ENCODE measurements around the gene USP17L12. TPM values are rescaled to one million over a fixed set of nuclear protein-coding genes. Genes with fewer than 3 reads are reported as not detected.
"Not testable (repeated sequence)": the region's sequence is repeated elsewhere in the genome, so short reads cannot be mapped to it uniquely, and the experiment has no call there.

Gene USP17L12, protein sequence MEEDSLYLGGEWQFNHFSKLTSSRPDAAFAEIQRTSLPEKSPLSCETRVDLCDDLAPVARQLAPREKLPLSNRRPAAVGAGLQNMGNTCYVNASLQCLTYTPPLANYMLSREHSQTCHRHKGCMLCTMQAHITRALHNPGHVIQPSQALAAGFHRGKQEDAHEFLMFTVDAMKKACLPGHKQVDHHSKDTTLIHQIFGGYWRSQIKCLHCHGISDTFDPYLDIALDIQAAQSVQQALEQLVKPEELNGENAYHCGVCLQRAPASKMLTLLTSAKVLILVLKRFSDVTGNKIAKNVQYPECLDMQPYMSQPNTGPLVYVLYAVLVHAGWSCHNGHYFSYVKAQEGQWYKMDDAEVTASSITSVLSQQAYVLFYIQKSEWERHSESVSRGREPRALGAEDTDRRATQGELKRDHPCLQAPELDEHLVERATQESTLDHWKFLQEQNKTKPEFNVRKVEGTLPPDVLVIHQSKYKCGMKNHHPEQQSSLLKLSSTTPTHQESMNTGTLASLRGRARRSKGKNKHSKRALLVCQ
- not detected for polyA plus RNA-seq

- not testable (repeated sequence) for H3K9me3 Mint-ChIP-seq; H3K4me1 Mint-ChIP-seq; H3K4me3 Mint-ChIP-seq; H3K27ac Mint-ChIP-seq; DNase-seq; H3K36me3 Mint-ChIP-seq; H3K27me3 Mint-ChIP-seq (ENCODE audit: low read depth in 3 of 3)
Measured at GRCh38 chr4:9219852-9220251, at the start of gene USP17L12. USP17L12 (plus strand) TSS chr4:9220152; CDS start chr4:9220152, 0 bp downstream.

GRCh38 chr4:9210357-9210756 lies 9.6 kb upstream of the USP17L12 start, which contains the start of gene USP17L10:
USP17L10 (plus strand) TSS chr4:9210657; CDS start chr4:9210657, 0 bp downstream.
- H3K4me3 Mint-ChIP-seq; H3K36me3 Mint-ChIP-seq; DNase-seq; H3K27ac Mint-ChIP-seq; H3K4me1 Mint-ChIP-seq; H3K27me3 Mint-ChIP-seq (ENCODE audit: low read depth in 3 of 3); H3K9me3 Mint-ChIP-seq: not testable (repeated sequence)

DNA sequence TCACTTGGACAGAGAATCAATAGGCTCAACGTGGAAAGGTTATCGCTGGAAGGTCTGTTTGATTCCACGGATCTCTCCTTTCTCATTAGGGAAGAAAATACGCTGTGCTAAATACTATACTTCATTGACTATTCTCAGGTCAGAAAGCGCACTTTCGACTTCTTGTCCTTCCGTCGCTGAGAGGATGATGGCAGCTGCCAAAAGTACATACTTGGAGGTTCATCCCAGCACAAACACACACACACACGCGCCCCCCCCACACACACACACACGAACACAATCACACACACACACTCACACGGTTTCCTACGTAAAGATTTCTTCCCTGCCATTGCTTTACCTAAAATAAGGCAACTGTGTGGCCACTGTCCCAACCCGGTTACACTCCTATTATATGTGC lies 5.3 kb upstream of the USP17L12 start:
- not testable (repeated sequence) for H3K4me3 Mint-ChIP-seq; H3K4me1 Mint-ChIP-seq; H3K36me3 Mint-ChIP-seq; H3K9me3 Mint-ChIP-seq; H3K27me3 Mint-ChIP-seq (ENCODE audit: low read depth in 3 of 3); H3K27ac Mint-ChIP-seq; DNase-seq

- H3K9me3 Mint-ChIP-seq; H3K4me1 Mint-ChIP-seq; H3K27me3 Mint-ChIP-seq (ENCODE audit: low read depth in 3 of 3); H3K36me3 Mint-ChIP-seq; DNase-seq; H3K4me3 Mint-ChIP-seq; H3K27ac Mint-ChIP-seq: not testable (repeated sequence)
Measured at GRCh38 chr4:9215105-9215504, 4.8 kb upstream of the USP17L12 start, which contains the start of gene USP17L11. USP17L11 (plus strand) TSS chr4:9215405; CDS start chr4:9215405, 0 bp downstream.

- not testable (repeated sequence) for H3K27ac Mint-ChIP-seq; H3K36me3 Mint-ChIP-seq; H3K27me3 Mint-ChIP-seq (ENCODE audit: low read depth in 3 of 3); H3K9me3 Mint-ChIP-seq; H3K4me3 Mint-ChIP-seq; DNase-seq; H3K4me1 Mint-ChIP-seq
Measured at GRCh38 chr4:9224596-9224995, 4.6 kb downstream of the USP17L12 start, which contains the start of gene USP17L13. USP17L13 (plus strand) TSS chr4:9224896; CDS start chr4:9224896, 0 bp downstream.

DNA sequence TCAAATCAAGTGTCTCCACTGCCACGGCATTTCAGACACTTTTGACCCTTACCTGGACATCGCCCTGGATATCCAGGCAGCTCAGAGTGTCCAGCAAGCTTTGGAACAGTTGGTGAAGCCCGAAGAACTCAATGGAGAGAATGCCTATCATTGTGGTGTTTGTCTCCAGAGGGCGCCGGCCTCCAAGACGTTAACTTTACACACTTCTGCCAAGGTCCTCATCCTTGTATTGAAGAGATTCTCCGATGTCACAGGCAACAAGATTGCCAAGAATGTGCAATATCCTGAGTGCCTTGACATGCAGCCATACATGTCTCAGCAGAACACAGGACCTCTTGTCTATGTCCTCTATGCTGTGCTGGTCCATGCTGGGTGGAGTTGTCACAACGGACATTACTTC lies 10.3 kb downstream of the USP17L12 start:
- H3K27ac Mint-ChIP-seq; H3K36me3 Mint-ChIP-seq; H3K4me3 Mint-ChIP-seq; H3K9me3 Mint-ChIP-seq; H3K27me3 Mint-ChIP-seq (ENCODE audit: low read depth in 3 of 3); H3K4me1 Mint-ChIP-seq; DNase-seq: not testable (repeated sequence)

- H3K36me3 Mint-ChIP-seq; H3K9me3 Mint-ChIP-seq; H3K4me1 Mint-ChIP-seq; H3K27me3 Mint-ChIP-seq (ENCODE audit: low read depth in 3 of 3); H3K4me3 Mint-ChIP-seq; H3K27ac Mint-ChIP-seq; DNase-seq: not testable (repeated sequence)
Measured at GRCh38 chr4:9234085-9234484, 14.1 kb downstream of the USP17L12 start, which contains the start of gene USP17L15. USP17L15 (plus strand) TSS chr4:9234385; CDS start chr4:9234385, 0 bp downstream.

GRCh38 chr4:9238461-9238860 lies 18.5 kb downstream of the USP17L12 start:
- not testable (repeated sequence) for DNase-seq; H3K27ac Mint-ChIP-seq; H3K36me3 Mint-ChIP-seq; H3K9me3 Mint-ChIP-seq; H3K27me3 Mint-ChIP-seq (ENCODE audit: low read depth in 3 of 3); H3K4me1 Mint-ChIP-seq; H3K4me3 Mint-ChIP-seq

DNA sequence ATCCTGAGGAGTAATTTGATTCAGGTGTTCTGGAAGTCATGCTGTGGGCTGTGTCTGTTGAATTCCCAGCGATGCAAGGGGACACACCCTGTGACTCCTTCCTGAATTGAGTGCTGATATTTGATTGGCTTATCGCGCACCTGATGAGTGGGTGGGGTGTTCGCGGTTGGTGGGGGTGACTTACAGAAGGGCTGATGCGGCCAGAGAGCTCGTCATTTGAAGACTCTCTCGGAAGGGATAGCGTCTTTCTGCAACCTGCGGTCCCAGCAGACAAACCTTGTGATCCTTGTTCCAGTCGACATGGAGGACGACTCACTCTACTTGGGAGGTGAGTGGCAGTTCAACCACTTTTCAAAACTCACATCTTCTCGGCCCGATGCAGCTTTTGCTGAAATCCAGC lies 23.6 kb downstream of the USP17L12 start, which contains the start of gene USP17L17:
USP17L17 (plus strand) TSS at position 301 of the 400 bp plus-strand sequence; CDS start at position 301, 0 bp downstream.
- H3K36me3 Mint-ChIP-seq; H3K27ac Mint-ChIP-seq; H3K9me3 Mint-ChIP-seq; DNase-seq; H3K4me3 Mint-ChIP-seq; H3K27me3 Mint-ChIP-seq (ENCODE audit: low read depth in 3 of 3); H3K4me1 Mint-ChIP-seq: not testable (repeated sequence)

DNA sequence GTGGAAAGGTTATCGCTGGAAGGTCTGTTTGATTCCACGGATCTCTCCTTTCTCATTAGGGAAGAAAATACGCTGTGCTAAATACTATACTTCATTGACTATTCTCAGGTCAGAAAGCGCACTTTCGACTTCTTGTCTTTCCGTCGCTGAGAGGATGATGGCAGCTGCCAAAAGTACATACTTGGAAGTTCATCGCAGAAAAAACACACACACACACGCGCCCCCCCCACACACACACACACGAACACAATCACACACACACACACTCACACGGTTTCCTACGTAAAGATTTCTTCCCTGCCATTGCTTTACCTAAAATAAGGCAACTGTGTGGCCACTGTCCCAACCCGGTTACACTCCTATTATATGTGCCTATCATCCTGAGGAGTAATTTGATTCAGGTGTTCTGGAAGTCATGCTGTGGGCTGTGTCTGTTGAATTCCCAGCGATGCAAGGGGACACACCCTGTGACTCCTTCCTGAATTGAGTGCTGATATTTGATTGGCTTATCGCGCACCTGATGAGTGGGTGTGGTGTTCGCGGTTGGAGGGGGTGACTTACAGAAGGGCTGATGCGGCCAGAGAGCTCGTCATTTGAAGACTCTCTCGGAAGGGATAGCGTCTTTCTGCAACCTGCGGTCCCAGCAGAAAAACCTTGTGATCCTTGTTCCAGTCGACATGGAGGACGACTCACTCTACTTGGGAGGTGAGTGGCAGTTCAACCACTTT lies 28.2 kb downstream of the USP17L12 start, which contains the start of gene USP17L18:
USP17L18 (plus strand) TSS at position 678 of the 728 bp plus-strand sequence; CDS start at position 678, 0 bp downstream.
- not testable (repeated sequence) for H3K9me3 Mint-ChIP-seq; H3K27me3 Mint-ChIP-seq (ENCODE audit: low read depth in 3 of 3); H3K4me3 Mint-ChIP-seq; H3K36me3 Mint-ChIP-seq; H3K4me1 Mint-ChIP-seq; DNase-seq; H3K27ac Mint-ChIP-seq

DNA sequence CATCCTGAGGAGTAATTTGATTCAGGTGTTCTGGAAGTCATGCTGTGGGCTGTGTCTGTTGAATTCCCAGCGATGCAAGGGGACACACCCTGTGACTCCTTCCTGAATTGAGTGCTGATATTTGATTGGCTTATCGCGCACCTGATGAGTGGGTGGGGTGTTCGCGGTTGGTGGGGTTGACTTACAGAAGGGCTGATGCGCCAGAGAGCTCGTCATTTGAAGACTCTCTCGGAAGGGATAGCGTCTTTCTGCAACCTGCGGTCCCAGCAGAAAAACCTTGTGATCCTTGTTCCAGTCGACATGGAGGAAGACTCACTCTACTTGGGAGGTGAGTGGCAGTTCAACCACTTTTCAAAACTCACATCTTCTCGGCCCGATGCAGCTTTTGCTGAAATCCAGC lies 33.1 kb downstream of the USP17L12 start, which contains the start of gene USP17L19:
USP17L19 (plus strand) TSS at position 301 of the 400 bp plus-strand sequence; CDS start at position 301, 0 bp downstream.
- DNase-seq; H3K4me1 Mint-ChIP-seq; H3K27ac Mint-ChIP-seq; H3K4me3 Mint-ChIP-seq; H3K9me3 Mint-ChIP-seq; H3K27me3 Mint-ChIP-seq (ENCODE audit: low read depth in 3 of 3); H3K36me3 Mint-ChIP-seq: not testable (repeated sequence)

- not testable (repeated sequence) for H3K27me3 Mint-ChIP-seq (ENCODE audit: low read depth in 3 of 3); H3K4me1 Mint-ChIP-seq; DNase-seq; H3K27ac Mint-ChIP-seq; H3K9me3 Mint-ChIP-seq; H3K4me3 Mint-ChIP-seq; H3K36me3 Mint-ChIP-seq
Measured at GRCh38 chr4:9257824-9258223, 37.9 kb downstream of the USP17L12 start, which contains the start of gene USP17L20. USP17L20 (plus strand) TSS chr4:9258124; CDS start chr4:9258124, 0 bp downstream.

GRCh38 chr4:9262572-9262971 lies 42.6 kb downstream of the USP17L12 start, which contains the start of gene USP17L21:
USP17L21 (plus strand) TSS chr4:9262872; CDS start chr4:9262872, 0 bp downstream.
- H3K27ac Mint-ChIP-seq; H3K36me3 Mint-ChIP-seq; H3K27me3 Mint-ChIP-seq (ENCODE audit: low read depth in 3 of 3); DNase-seq; H3K4me1 Mint-ChIP-seq; H3K4me3 Mint-ChIP-seq; H3K9me3 Mint-ChIP-seq: not testable (repeated sequence)

GRCh38 chr4:9267319-9267718 lies 47.4 kb downstream of the USP17L12 start, which contains the start of gene USP17L22:
USP17L22 (plus strand) TSS chr4:9267619; CDS start chr4:9267619, 0 bp downstream.
- H3K27me3 Mint-ChIP-seq (ENCODE audit: low read depth in 3 of 3); H3K9me3 Mint-ChIP-seq; H3K36me3 Mint-ChIP-seq; H3K4me3 Mint-ChIP-seq; H3K4me1 Mint-ChIP-seq; DNase-seq; H3K27ac Mint-ChIP-seq: not testable (repeated sequence)
